ENCODE measurements around the gene DHH.

The DHH gene

DNA sequence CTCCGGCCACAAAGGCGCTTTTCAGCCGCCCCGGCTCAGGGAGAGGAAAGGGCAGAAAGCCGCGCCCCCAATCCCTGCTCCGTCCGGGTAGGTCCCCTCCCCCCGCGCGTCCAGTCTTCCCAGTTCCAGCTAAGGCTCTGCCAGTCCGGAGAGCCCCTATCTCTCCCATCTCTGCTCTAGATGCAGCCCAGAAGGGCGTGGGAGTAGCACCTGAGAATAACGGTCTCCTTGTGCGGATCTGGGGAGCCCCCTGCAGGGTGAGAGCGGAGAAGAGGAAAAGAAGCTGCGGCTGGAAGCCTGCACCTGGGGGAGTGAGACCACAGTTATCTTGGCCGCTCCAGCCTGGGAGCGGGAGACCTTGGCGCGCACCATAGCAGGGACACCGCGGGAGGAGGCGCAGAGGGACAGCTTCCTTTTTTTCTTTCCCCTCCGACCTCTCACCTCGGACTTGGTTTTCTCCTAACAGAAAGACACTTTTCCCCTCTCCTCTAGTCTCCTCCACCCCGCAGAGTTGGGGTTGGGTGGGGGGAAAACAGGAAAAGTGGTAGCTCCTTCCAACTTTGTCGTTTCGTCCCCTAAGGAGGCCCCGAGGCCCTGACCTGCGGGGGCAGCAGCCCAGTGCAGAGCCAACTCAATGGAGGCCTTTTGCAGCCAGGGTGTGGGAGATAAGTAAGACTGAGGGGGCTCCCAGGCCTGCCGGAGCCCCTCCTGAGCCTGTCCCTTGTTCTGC is 2.4 kb downstream of the DHH start:
- no peaks in the 10 kb centered on the region for H3K9me2 ChIP-seq (replicated peaks; ENCODE audit: low read depth, low read length)
- no peaks in the 10 kb centered on the region for H3K27me3 ChIP-seq (ENCODE audit: insufficient read depth, low read length, poor library complexity, severe bottlenecking)
- H2AFZ ChIP-seq (ENCODE audit: low read length), result no peak overlapping the region
- H3F3A ChIP-seq (ENCODE audit: low read depth), result no peaks in the 10 kb centered on the region
- no peaks in the 10 kb centered on the region for H4K20me1 ChIP-seq (ENCODE audit: insufficient read depth, low read length, poor library complexity, severe bottlenecking)
- H3K4me1 ChIP-seq (ENCODE audit: insufficient read depth, low read length, poor library complexity, severe bottlenecking), result peaks cover 19% of the 10 kb centered on the region
- H3K36me3 ChIP-seq (ENCODE audit: insufficient read depth, low read length), result peaks cover 3% of the 10 kb centered on the region; the same call in 1 of the 2 replicates
- peak overlapping the region; percentile 25 for H3K4me2 ChIP-seq (ENCODE audit: low read depth, low read length, poor library complexity, severe bottlenecking)
- H3K4me3 ChIP-seq (ENCODE audit: low read length, poor library complexity, severe bottlenecking), result no peak overlapping the region
- H3K9me3 ChIP-seq (ENCODE audit: insufficient read depth, low read depth, low read length), result no peaks in the 10 kb centered on the region
- no peaks in the 10 kb centered on the region for H3K79me2 ChIP-seq (ENCODE audit: insufficient read depth, low read length)
- H3K9ac ChIP-seq (ENCODE audit: low read depth, low read length, poor library complexity, severe bottlenecking), result no peak overlapping the region
- TF ChIP-seq, protein P1, sequence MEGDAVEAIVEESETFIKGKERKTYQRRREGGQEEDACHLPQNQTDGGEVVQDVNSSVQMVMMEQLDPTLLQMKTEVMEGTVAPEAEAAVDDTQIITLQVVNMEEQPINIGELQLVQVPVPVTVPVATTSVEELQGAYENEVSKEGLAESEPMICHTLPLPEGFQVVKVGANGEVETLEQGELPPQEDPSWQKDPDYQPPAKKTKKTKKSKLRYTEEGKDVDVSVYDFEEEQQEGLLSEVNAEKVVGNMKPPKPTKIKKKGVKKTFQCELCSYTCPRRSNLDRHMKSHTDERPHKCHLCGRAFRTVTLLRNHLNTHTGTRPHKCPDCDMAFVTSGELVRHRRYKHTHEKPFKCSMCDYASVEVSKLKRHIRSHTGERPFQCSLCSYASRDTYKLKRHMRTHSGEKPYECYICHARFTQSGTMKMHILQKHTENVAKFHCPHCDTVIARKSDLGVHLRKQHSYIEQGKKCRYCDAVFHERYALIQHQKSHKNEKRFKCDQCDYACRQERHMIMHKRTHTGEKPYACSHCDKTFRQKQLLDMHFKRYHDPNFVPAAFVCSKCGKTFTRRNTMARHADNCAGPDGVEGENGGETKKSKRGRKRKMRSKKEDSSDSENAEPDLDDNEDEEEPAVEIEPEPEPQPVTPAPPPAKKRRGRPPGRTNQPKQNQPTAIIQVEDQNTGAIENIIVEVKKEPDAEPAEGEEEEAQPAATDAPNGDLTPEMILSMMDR (conservative IDR thresholded peaks at IDR 0.05; ENCODE audit: low read length), result peak; percentile 57
- no peak for TF ChIP-seq EZH2phosphoT487 (IDR thresholded peaks at IDR 0.05; ENCODE audit: borderline replicate concordance)

DNA sequence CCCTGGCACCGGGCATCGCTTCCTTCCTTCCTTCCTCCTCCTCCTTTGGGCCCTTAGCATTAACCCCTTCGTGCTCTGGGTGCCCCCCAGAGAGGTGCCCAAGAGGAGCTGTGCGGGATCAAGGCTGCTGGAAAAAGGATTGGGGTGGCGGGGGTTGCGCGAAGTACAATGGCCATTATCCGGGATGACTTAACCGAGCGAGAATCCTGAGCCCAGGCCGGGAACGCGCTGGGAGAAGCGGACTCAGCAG is 2.8 kb downstream of the DHH start:
- H3F3A ChIP-seq (ENCODE audit: low read depth), result no peaks in the 10 kb centered on the region
- H3K9me3 ChIP-seq (ENCODE audit: insufficient read depth, low read depth, low read length), result no peaks in the 10 kb centered on the region
- H3K4me1 ChIP-seq (ENCODE audit: insufficient read depth, low read length, poor library complexity, severe bottlenecking), result peaks cover 24% of the 10 kb centered on the region
- TF ChIP-seq, protein P1 (conservative IDR thresholded peaks at IDR 0.05; ENCODE audit: low read length), result no peak
- no peak for TF ChIP-seq EZH2phosphoT487 (IDR thresholded peaks at IDR 0.05; ENCODE audit: borderline replicate concordance)
- H3K9ac ChIP-seq (ENCODE audit: low read depth, low read length, poor library complexity, severe bottlenecking), result no peak overlapping the region
- no peaks in the 10 kb centered on the region for H3K9me2 ChIP-seq (replicated peaks; ENCODE audit: low read depth, low read length)
- H3K79me2 ChIP-seq (ENCODE audit: insufficient read depth, low read length), result no peaks in the 10 kb centered on the region
- H3K4me2 ChIP-seq (ENCODE audit: low read depth, low read length, poor library complexity, severe bottlenecking), result peak overlapping the region; percentile 25
- H3K4me3 ChIP-seq (ENCODE audit: low read length, poor library complexity, severe bottlenecking), result no peak overlapping the region
- H4K20me1 ChIP-seq (ENCODE audit: insufficient read depth, low read length, poor library complexity, severe bottlenecking), result no peaks in the 10 kb centered on the region
- no peaks in the 10 kb centered on the region for H3K36me3 ChIP-seq (ENCODE audit: insufficient read depth, low read length)
- H2AFZ ChIP-seq (ENCODE audit: low read length), result no peak overlapping the region
- H3K27me3 ChIP-seq (ENCODE audit: insufficient read depth, low read length, poor library complexity, severe bottlenecking), result no peaks in the 10 kb centered on the region

DNA sequence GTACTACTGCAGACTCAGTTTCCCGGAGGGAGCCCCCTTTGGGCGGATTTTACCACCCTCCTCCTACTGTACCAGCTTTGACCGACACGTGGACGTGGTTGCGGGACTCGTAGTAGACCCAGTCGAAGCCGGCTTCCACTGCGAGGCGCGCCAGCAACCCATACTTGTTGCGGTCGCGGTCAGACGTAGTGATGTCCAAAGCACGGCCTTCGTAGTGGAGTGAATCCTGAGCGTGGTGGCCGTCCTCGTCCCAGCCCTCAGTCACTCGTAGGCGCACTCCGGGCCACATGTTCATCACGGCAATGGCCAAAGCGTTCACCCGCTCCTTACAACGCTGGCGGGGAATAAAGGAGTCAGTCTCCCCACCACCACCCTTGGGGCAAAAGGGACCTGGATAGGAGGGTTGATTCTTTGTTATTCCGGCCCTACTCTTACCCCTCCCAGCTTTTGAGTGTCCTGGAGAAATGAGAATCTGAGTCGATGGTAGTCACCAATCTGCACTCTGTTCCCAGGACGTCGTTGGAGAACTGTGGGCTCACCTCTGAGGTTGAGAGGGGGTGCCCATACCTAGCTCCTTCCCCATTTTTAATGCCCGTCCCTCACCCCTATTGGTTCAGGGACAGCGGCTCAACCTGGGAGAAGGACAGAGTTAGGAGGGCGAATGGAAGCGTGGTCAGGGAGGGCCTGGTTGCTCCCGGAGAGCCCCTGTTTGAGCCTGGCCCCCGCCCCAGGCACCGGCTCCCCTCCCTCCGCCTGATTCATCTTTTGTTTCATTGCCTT is 3.4 kb downstream of the DHH start:
- Histone ChIP-seq H3K27me3 (ENCODE audit: insufficient read depth, low read length, poor library complexity, severe bottlenecking) (no peaks in the 10 kb centered on the region), H3K36me3 (ENCODE audit: insufficient read depth, low read length) (no peaks in the 10 kb centered on the region), H3K9me3 (ENCODE audit: insufficient read depth, low read depth, low read length) (no peaks in the 10 kb centered on the region), H4K20me1 (ENCODE audit: insufficient read depth, low read length, poor library complexity, severe bottlenecking) (no peaks in the 10 kb centered on the region), H3K9me2 (replicated peaks; ENCODE audit: low read depth, low read length) (no peaks in the 10 kb centered on the region), H3K4me2 (ENCODE audit: low read depth, low read length, poor library complexity, severe bottlenecking) (no peak overlapping the region), H3K4me3 (ENCODE audit: low read length, poor library complexity, severe bottlenecking) (no peak overlapping the region), H3K9ac (ENCODE audit: low read depth, low read length, poor library complexity, severe bottlenecking) (no peak overlapping the region), H3K79me2 (ENCODE audit: insufficient read depth, low read length) (no peaks in the 10 kb centered on the region), H2AFZ (ENCODE audit: low read length) (no peak overlapping the region), H3K4me1 (ENCODE audit: insufficient read depth, low read length, poor library complexity, severe bottlenecking) (peaks cover 24% of the 10 kb centered on the region), H3F3A (ENCODE audit: low read depth) (no peaks in the 10 kb centered on the region)
- TF ChIP-seq EZH2phosphoT487 (IDR thresholded peaks at IDR 0.05; ENCODE audit: borderline replicate concordance), result no peak
- TF ChIP-seq, protein P1 (conservative IDR thresholded peaks at IDR 0.05; ENCODE audit: low read length), result no peak
